Vagina (tissue), 2 donors: ENCODE data around the gene BORA. TPM values are rescaled to one million over a fixed set of nuclear protein-coding genes. Genes with fewer than 3 reads are reported as not detected.
"Not testable (repeated sequence)": the region's sequence is repeated elsewhere in the genome, so short reads cannot be mapped to it uniquely, and the experiment has no call there.

Experiments used
- DNase-seq, 2 donors: peaks; one replicate each; pipeline ENCODE4 v3.0.0-alpha.2; 2017; ENCODE audit errors: extremely low spot score in 2 of 2
- H3K27ac ChIP-seq: fragments of 200-600 bp; sonication (generic); one replicate; pipeline ENCODE4 v1.5.1; 2019
- H3K27me3 ChIP-seq: fragments of 200-600 bp; sonication (generic); one replicate; pipeline ENCODE4 v1.5.1; 2019
- H3K36me3 ChIP-seq, 2 donors: fragments of 200-600 bp; sonication (generic); one replicate each; pipeline ENCODE4 v1.5.1; 2017 to 2019
- H3K4me1 ChIP-seq: fragments of 200-600 bp; sonication (generic); one replicate; pipeline ENCODE4 v1.5.1; 2019
- H3K4me3 ChIP-seq, 2 donors: fragments of 200-600 bp; sonication (generic); 1 replicate in 1 of 2; 2 replicates in 1 of 2; pipeline ENCODE4 v1.5.1; 2016 to 2019
- H3K9me3 ChIP-seq: fragments of 200-600 bp; sonication (generic); one replicate; pipeline ENCODE4 v1.5.1; 2019
- POLR2A ChIP-seq, 2 donors: fragments of 450-650 bp; IDR thresholded peaks; one replicate each; pipeline ENCODE4 v1.6.1; 2017; ENCODE audit warnings: antibody characterized with exemption in 2 of 2, mild to moderate bottlenecking in 2 of 2, moderate library complexity in 2 of 2
- POLR2AphosphoS5 ChIP-seq, 2 donors: sonication (generic); formaldehyde crosslinking; IDR thresholded peaks; one replicate each; pipeline ENCODE4 v1.9.0; 2017; ENCODE audit warnings: antibody characterized with exemption in 2 of 2, mild to moderate bottlenecking in 2 of 2, low read depth in 1 of 2; ENCODE audit not compliant: insufficient read depth in 1 of 2
- intact Hi-C: fragments of 100-400 bp; cut with DNase I; formaldehyde crosslinking; loops from one replicate; pipeline ENCODE4 v1.15.1; 2023
- total RNA-seq: library from RNA; depleted of rRNA; stranded (reverse); fragments of >200 nt; gene quantifications from one replicate; pipeline ENCODE4 v1.2.3, GENCODE V29; 2016
- TF ChIP-seq, protein P1 (sequence below), 3 experiments: fragments of 450-650 bp in 2 of 3; fragments of 200-600 bp in 1 of 3; sonication (generic) in 1 of 3; IDR thresholded peaks; one replicate each; pipeline ENCODE4 v1.5.1; 2017 to 2019; ENCODE audit warnings: antibody characterized with exemption in 3 of 3, mild to moderate bottlenecking in 2 of 3, moderate library complexity in 2 of 3

Gene BORA
- total RNA-seq, 1 donor from 2014 or later: 1.7 TPM

DNA sequence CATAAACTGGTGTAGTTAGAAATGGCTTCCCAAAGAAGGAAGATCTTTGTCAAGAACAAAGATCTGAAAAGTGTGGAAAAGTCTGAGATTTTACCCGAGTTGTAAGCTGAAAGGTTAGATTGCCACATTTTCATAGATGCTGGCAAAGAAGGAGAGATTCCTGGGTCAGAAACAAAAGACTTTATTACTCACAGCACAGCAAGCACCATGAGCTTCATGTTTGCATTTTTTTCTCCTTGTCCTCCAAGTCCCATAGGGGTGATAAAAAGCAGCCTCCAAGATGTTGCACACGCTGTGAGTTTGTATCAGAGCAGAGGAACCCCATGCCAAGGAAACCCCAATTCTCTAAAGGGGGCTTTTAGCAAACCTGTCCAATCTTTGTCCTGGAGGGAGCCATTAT, 29.6 kb upstream of the BORA start:
- Histone ChIP-seq H3K4me1 (no peaks in the 10 kb centered on the region), H3K4me3 (no peak overlapping the region), H3K27me3 (no peaks in the 10 kb centered on the region), H3K27ac (no peak overlapping the region), H3K36me3 (no peaks in the 10 kb centered on the region), H3K9me3 (no peaks in the 10 kb centered on the region)
- DNase-seq: no peak
- TF ChIP-seq POLR2A (IDR thresholded peaks at IDR 0.05) (no peak), POLR2AphosphoS5 (IDR thresholded peaks at IDR 0.05; ENCODE audit: insufficient read depth in 1 of 2, low read depth in 1 of 2) (no peak)
- TF ChIP-seq, protein P1, sequence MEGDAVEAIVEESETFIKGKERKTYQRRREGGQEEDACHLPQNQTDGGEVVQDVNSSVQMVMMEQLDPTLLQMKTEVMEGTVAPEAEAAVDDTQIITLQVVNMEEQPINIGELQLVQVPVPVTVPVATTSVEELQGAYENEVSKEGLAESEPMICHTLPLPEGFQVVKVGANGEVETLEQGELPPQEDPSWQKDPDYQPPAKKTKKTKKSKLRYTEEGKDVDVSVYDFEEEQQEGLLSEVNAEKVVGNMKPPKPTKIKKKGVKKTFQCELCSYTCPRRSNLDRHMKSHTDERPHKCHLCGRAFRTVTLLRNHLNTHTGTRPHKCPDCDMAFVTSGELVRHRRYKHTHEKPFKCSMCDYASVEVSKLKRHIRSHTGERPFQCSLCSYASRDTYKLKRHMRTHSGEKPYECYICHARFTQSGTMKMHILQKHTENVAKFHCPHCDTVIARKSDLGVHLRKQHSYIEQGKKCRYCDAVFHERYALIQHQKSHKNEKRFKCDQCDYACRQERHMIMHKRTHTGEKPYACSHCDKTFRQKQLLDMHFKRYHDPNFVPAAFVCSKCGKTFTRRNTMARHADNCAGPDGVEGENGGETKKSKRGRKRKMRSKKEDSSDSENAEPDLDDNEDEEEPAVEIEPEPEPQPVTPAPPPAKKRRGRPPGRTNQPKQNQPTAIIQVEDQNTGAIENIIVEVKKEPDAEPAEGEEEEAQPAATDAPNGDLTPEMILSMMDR (IDR thresholded peaks at IDR 0.05): no peak
- intact Hi-C loops: no loop called here

GRCh38 chr13:72700509-72700908, 27.2 kb upstream of the BORA start:
- H3K36me3 ChIP-seq: no peaks in the 10 kb centered on the region
- no peak overlapping the region for H3K4me3 ChIP-seq
- intact Hi-C loops: no loop called here

GRCh38 chr13:72716776-72717175, 10.9 kb upstream of the BORA start:
- intact Hi-C loops: no loop called here
- TF ChIP-seq POLR2A (IDR thresholded peaks at IDR 0.05): no peak
- no peak for TF ChIP-seq POLR2AphosphoS5 (IDR thresholded peaks at IDR 0.05; ENCODE audit: insufficient read depth in 1 of 2, low read depth in 1 of 2)
- TF ChIP-seq, protein P1 (IDR thresholded peaks at IDR 0.05): no peak
- no peaks in the 10 kb centered on the region for H3K9me3 ChIP-seq
- peaks cover 0 to 30% of the 10 kb centered on the region in 2 donors for H3K36me3 ChIP-seq
- DNase-seq: no peak
- H3K27me3 ChIP-seq: no peaks in the 10 kb centered on the region
- no peaks in the 10 kb centered on the region for H3K4me1 ChIP-seq
- no peak overlapping the region for H3K4me3 ChIP-seq
- no peak overlapping the region for H3K27ac ChIP-seq

More at GRCh38 chr13:72700509-72700908, 27.2 kb upstream of the BORA start:
- Histone ChIP-seq H3K9me3 (no peaks in the 10 kb centered on the region), H3K27me3 (no peaks in the 10 kb centered on the region), H3K4me1 (no peaks in the 10 kb centered on the region), H3K27ac (no peak overlapping the region)
- DNase-seq: no peak
- no peak for TF ChIP-seq POLR2AphosphoS5 (IDR thresholded peaks at IDR 0.05; ENCODE audit: insufficient read depth in 1 of 2, low read depth in 1 of 2)
- TF ChIP-seq, protein P1 (IDR thresholded peaks at IDR 0.05): no peak

GRCh38 chr13:72726185-72726584, 1.5 kb upstream of the BORA start:
- not testable (repeated sequence) for H3K27me3 ChIP-seq, H3K36me3 ChIP-seq, H3K9me3 ChIP-seq, H3K27ac ChIP-seq, DNase-seq
- intact Hi-C loops: loop anchor here (10.0 kb wide), 1 partner anchor 59 kb away; the partner anchor contains the start of genes DIS3 and PIBF1
- peak overlapping the region in 1 of 2 donors; percentile 73 for H3K4me3 ChIP-seq
- H3K4me1 ChIP-seq: peaks cover 21% of the 10 kb centered on the region

- Histone ChIP-seq H3K27ac (peak overlapping the region; percentile 34), H3K4me1 (peaks cover 21% of the 10 kb centered on the region), H3K9me3 (no peaks in the 10 kb centered on the region), H3K27me3 (no peaks in the 10 kb centered on the region), H3K4me3 (peak overlapping the region; percentile 73 to 95), H3K36me3 (no peaks in the 10 kb centered on the region)
- no peak for DNase-seq
- TF ChIP-seq, protein P1 (IDR thresholded peaks at IDR 0.05): no peak
- TF ChIP-seq POLR2A (IDR thresholded peaks at IDR 0.05): no peak
- TF ChIP-seq POLR2AphosphoS5 (IDR thresholded peaks at IDR 0.05; ENCODE audit: insufficient read depth in 1 of 2, low read depth in 1 of 2): no peak
- intact Hi-C loops: loop anchor here (10.0 kb wide), 1 partner anchor 58 kb away; the partner anchor contains the start of genes DIS3 and PIBF1
These were observed 852 bp upstream of the BORA start for GRCh38 chr13:72726726-72727416.
